ENCODE results near the gene SLAMF9.

Gene SLAMF9

GRCh38 chr1:159922511-159923202 is 31.4 kb downstream of the SLAMF9 start:
- peak; percentile 57 for DNase-seq (ENCODE audit: low read depth)

GRCh38 chr1:159921700-159922504 is 32.1 kb downstream of the SLAMF9 start:
- H3K4me3 ChIP-seq (replicated peaks; ENCODE audit: low read depth, low read length), result peak overlapping the region; percentile 100
- peak; percentile 42 for DNase-seq (ENCODE audit: low read depth)
- no peak for TF ChIP-seq CTCF (IDR thresholded peaks at IDR 0.05; ENCODE audit: low read length, missing control alignments)

More at GRCh38 chr1:159922511-159923202, 31.4 kb downstream of the SLAMF9 start:
- peak overlapping the region; percentile 100 for H3K4me3 ChIP-seq (replicated peaks; ENCODE audit: low read depth, low read length)
- TF ChIP-seq CTCF (IDR thresholded peaks at IDR 0.05; ENCODE audit: low read length, missing control alignments), result no peak

- no peak for DNase-seq (ENCODE audit: low read depth)
- no peak overlapping the region for H3K4me3 ChIP-seq (replicated peaks; ENCODE audit: low read depth, low read length)
- no peak for TF ChIP-seq CTCF (IDR thresholded peaks at IDR 0.05; ENCODE audit: low read length, missing control alignments)
Observed at GRCh38 chr1:159921251-159921650, 32.8 kb downstream of the SLAMF9 start.

GRCh38 chr1:159920651-159921050 is 33.4 kb downstream of the SLAMF9 start:
- TF ChIP-seq CTCF (IDR thresholded peaks at IDR 0.05; ENCODE audit: low read length, missing control alignments), result no peak
- H3K4me3 ChIP-seq (replicated peaks; ENCODE audit: low read depth, low read length), result no peak overlapping the region
- no peak for DNase-seq (ENCODE audit: low read depth)

- no peak for DNase-seq (ENCODE audit: low read depth)
- no peak overlapping the region for H3K4me3 ChIP-seq (replicated peaks; ENCODE audit: low read depth, low read length)
- no peak for TF ChIP-seq CTCF (IDR thresholded peaks at IDR 0.05; ENCODE audit: low read length, missing control alignments)
Observed at GRCh38 chr1:159920202-159920601, 33.8 kb downstream of the SLAMF9 start.

GRCh38 chr1:159919236-159919865 is 34.7 kb downstream of the SLAMF9 start:
- TF ChIP-seq CTCF (IDR thresholded peaks at IDR 0.05; ENCODE audit: low read length, missing control alignments), result no peak
- H3K4me3 ChIP-seq (replicated peaks; ENCODE audit: low read depth, low read length), result no peak overlapping the region
- no peak for DNase-seq (ENCODE audit: low read depth)
